Astrocyte (in vitro differentiated cells and primary cell): ENCODE data around the gene SPNS3. TPM values are rescaled to one million over a fixed set of nuclear protein-coding genes. Genes with fewer than 3 reads are reported as not detected.

Experiments
- DNase-seq: peaks from one replicate; pipeline ENCODE4 v3.0.0-alpha.2; 2010; ENCODE audit warnings: low read depth
- FAIRE-seq: peaks from 2 replicates; lab custom pipeline; 2011; peaks lifted over from hg19 to GRCh38; lab: Jason Lieb, UNC
- H2AFZ ChIP-seq: 2 replicates; pipeline ENCODE4 v1.6.0; 2012; ENCODE audit warnings: low read depth, low read length, inconsistent platforms
- H3K27ac ChIP-seq: 2 replicates; pipeline ENCODE4 v1.5.1; 2011; ENCODE audit warnings: low read depth, low read length, inconsistent platforms
- H3K27me3 ChIP-seq: 2 replicates; pipeline ENCODE4 v1.6.0; 2011; ENCODE audit warnings: low read length, inconsistent platforms; ENCODE audit not compliant: insufficient read depth
- H3K36me3 ChIP-seq: 2 replicates; pipeline ENCODE4 v1.5.1; 2011; ENCODE audit warnings: low read length, inconsistent platforms; ENCODE audit not compliant: insufficient read depth
- H3K4me1 ChIP-seq: 2 replicates; pipeline ENCODE4 v1.5.1; 2011; ENCODE audit warnings: low read length, inconsistent platforms; ENCODE audit not compliant: insufficient read depth
- H3K4me2 ChIP-seq: 2 replicates; pipeline ENCODE4 v1.6.0; 2012; ENCODE audit warnings: low read length, inconsistent platforms
- H3K4me3 ChIP-seq: 2 replicates; pipeline ENCODE4 v1.5.1; 2011; ENCODE audit warnings: low read depth, mild to moderate bottlenecking, low read length, inconsistent platforms; ENCODE audit not compliant: insufficient read depth
- H3K79me2 ChIP-seq: 2 replicates; pipeline ENCODE4 v1.6.0; 2012; ENCODE audit warnings: mild to moderate bottlenecking, low read length, inconsistent platforms; ENCODE audit not compliant: insufficient read depth
- H3K9ac ChIP-seq: 2 replicates; pipeline ENCODE4 v1.6.0; 2012; ENCODE audit warnings: mild to moderate bottlenecking, low read length, inconsistent platforms
- H3K9me3 ChIP-seq: 2 replicates; pipeline ENCODE4 v1.5.1; 2012; ENCODE audit warnings: low read depth, mild to moderate bottlenecking, low read length, inconsistent platforms; ENCODE audit not compliant: insufficient read depth
- H4K20me1 ChIP-seq: 2 replicates; pipeline ENCODE4 v1.6.0; 2012; ENCODE audit warnings: low read length, inconsistent platforms; ENCODE audit not compliant: insufficient read depth
- H3K27ac Mint-ChIP-seq: one replicate; pipeline ENCODE4 v1.8.0; 2021; ENCODE audit warnings: mild to moderate bottlenecking, mixed read lengths; ENCODE audit not compliant: unreplicated experiment
- H3K27me3 Mint-ChIP-seq: one replicate; pipeline ENCODE4 v1.8.0; 2021; ENCODE audit warnings: low read depth, mixed read lengths; ENCODE audit not compliant: unreplicated experiment
- H3K36me3 Mint-ChIP-seq: one replicate; pipeline ENCODE4 v1.8.0; 2021; ENCODE audit warnings: low read depth, mixed read lengths; ENCODE audit not compliant: unreplicated experiment
- H3K4me1 Mint-ChIP-seq: one replicate; pipeline ENCODE4 v1.8.0; 2021; ENCODE audit warnings: low read depth, mixed read lengths; ENCODE audit not compliant: unreplicated experiment
- H3K4me3 Mint-ChIP-seq: one replicate; pipeline ENCODE4 v1.8.0; 2021; ENCODE audit warnings: mild to moderate bottlenecking, moderate library complexity, mixed read lengths; ENCODE audit not compliant: unreplicated experiment
- H3K9me3 Mint-ChIP-seq: one replicate; pipeline ENCODE4 v1.8.0; 2021; ENCODE audit warnings: mild to moderate bottlenecking, mixed read lengths; ENCODE audit not compliant: unreplicated experiment
- CTCF ChIP-seq: IDR thresholded peaks from 2 replicates; pipeline ENCODE4 v1.5.1; 2011; ENCODE audit warnings: low read depth, mild to moderate bottlenecking, inconsistent platforms, low read length, moderate library complexity; ENCODE audit not compliant: insufficient read depth
- EZH2 ChIP-seq: IDR thresholded peaks from 2 replicates; pipeline ENCODE4 v1.6.1; 2012; ENCODE audit warnings: mild to moderate bottlenecking, low read length, inconsistent platforms; ENCODE audit not compliant: insufficient read depth
- total RNA-seq: library from RNA; stranded (reverse); gene quantifications from 2 replicates; pipeline ENCODE4 v1.2.1, GENCODE V29; 2021

Gene SPNS3
- total RNA-seq, 1 donor from 2014 or later = not detected

- DNase-seq = no peak
- Histone ChIP-seq H3K27ac (no peak overlapping the region), H3K9me3 (no peaks in the 10 kb centered on the region), H3K27me3 (no peaks in the 10 kb centered on the region), H3K36me3 (no peaks in the 10 kb centered on the region), H3K9ac (no peak overlapping the region), H4K20me1 (no peaks in the 10 kb centered on the region), H3K4me1 (no peaks in the 10 kb centered on the region), H3K4me3 (no peak overlapping the region), H3K4me2 (no peak overlapping the region), H3K79me2 (no peaks in the 10 kb centered on the region), H2AFZ (no peak overlapping the region)
- no peak overlapping the region for H3K27ac Mint-ChIP-seq
- H3K9me3 Mint-ChIP-seq = no peaks in the 10 kb centered on the region
- TF ChIP-seq CTCF (no peak), EZH2 (no peak)
- no peaks in the 10 kb centered on the region for H3K36me3 Mint-ChIP-seq
- H3K27me3 Mint-ChIP-seq = peaks cover 5% of the 10 kb centered on the region
- FAIRE-seq = no peak
- H3K4me1 Mint-ChIP-seq = no peaks in the 10 kb centered on the region
- H3K4me3 Mint-ChIP-seq = no peak overlapping the region
Observed at GRCh38 chr17:4405699-4406098, 28.0 kb upstream of the SPNS3 start.

- Histone ChIP-seq H3K27me3 (no peaks in the 10 kb centered on the region), H3K79me2 (no peaks in the 10 kb centered on the region), H4K20me1 (no peaks in the 10 kb centered on the region), H2AFZ (no peak overlapping the region), H3K36me3 (no peaks in the 10 kb centered on the region), H3K9me3 (no peaks in the 10 kb centered on the region), H3K27ac (no peak overlapping the region), H3K4me1 (no peaks in the 10 kb centered on the region), H3K4me3 (no peak overlapping the region), H3K9ac (no peak overlapping the region), H3K4me2 (no peak overlapping the region)
- Mint-ChIP-seq H3K9me3 (no peaks in the 10 kb centered on the region), H3K36me3 (no peaks in the 10 kb centered on the region), H3K4me1 (no peaks in the 10 kb centered on the region), H3K27ac (no peak overlapping the region), H3K4me3 (no peak overlapping the region), H3K27me3 (peaks cover 5% of the 10 kb centered on the region)
- no peak for TF ChIP-seq CTCF
- no peak for TF ChIP-seq EZH2
- no peak for DNase-seq
- FAIRE-seq = no peak
Observed at GRCh38 chr17:4406386-4406785, 27.4 kb upstream of the SPNS3 start.

GRCh38 chr17:4407216-4407615 is 26.5 kb upstream of the SPNS3 start:
- no peak overlapping the region for H3K4me3 Mint-ChIP-seq
- no peaks in the 10 kb centered on the region for H3K4me1 Mint-ChIP-seq
- FAIRE-seq (no peak), DNase-seq (no peak)
- no peak for TF ChIP-seq CTCF
- TF ChIP-seq EZH2 = no peak
- Histone ChIP-seq H4K20me1 (no peaks in the 10 kb centered on the region), H3K4me1 (no peaks in the 10 kb centered on the region), H3K4me2 (no peak overlapping the region), H2AFZ (no peak overlapping the region), H3K9ac (no peak overlapping the region), H3K27ac (no peak overlapping the region), H3K79me2 (no peaks in the 10 kb centered on the region), H3K36me3 (no peaks in the 10 kb centered on the region), H3K4me3 (no peak overlapping the region), H3K9me3 (no peaks in the 10 kb centered on the region), H3K27me3 (no peaks in the 10 kb centered on the region)
- H3K27ac Mint-ChIP-seq = no peak overlapping the region
- no peaks in the 10 kb centered on the region for H3K9me3 Mint-ChIP-seq
- peaks cover 5% of the 10 kb centered on the region for H3K27me3 Mint-ChIP-seq
- no peaks in the 10 kb centered on the region for H3K36me3 Mint-ChIP-seq
